ENCODE measurements around the gene HSPA1L.
A peak's percentile ranks its signal among the peaks of the same experiment; 100 is the strongest.
"Not testable (repeated sequence)": the region's sequence is repeated elsewhere in the genome, so short reads cannot be mapped to it uniquely, and the experiment has no call there.

Gene HSPA1L

GRCh38 chr6:31815025-31815838, at the start of gene HSPA1L, which contains the start of gene HSPA1A:
HSPA1L (minus strand) TSS chr6:31815283; CDS start chr6:31811972, 3,311 bp downstream.
HSPA1A (plus strand) TSS chr6:31815543; CDS start chr6:31815757, 214 bp downstream.
- peak; percentile 96 for DNase-seq (ENCODE audit: low spot score)

GRCh38 chr6:31864818-31865204, 49.7 kb upstream of the HSPA1L start:
- DNase-seq (ENCODE audit: low spot score), result no peak

GRCh38 chr6:31864123-31864562, 49.1 kb upstream of the HSPA1L start:
- not testable (repeated sequence) for DNase-seq (ENCODE audit: low spot score)

GRCh38 chr6:31862344-31863235, 47.5 kb upstream of the HSPA1L start, which contains the start of gene NEU1:
NEU1 (minus strand) TSS chr6:31862821; CDS start chr6:31862776, 45 bp downstream.
- DNase-seq (ENCODE audit: low spot score), result peak; percentile 97

DNA sequence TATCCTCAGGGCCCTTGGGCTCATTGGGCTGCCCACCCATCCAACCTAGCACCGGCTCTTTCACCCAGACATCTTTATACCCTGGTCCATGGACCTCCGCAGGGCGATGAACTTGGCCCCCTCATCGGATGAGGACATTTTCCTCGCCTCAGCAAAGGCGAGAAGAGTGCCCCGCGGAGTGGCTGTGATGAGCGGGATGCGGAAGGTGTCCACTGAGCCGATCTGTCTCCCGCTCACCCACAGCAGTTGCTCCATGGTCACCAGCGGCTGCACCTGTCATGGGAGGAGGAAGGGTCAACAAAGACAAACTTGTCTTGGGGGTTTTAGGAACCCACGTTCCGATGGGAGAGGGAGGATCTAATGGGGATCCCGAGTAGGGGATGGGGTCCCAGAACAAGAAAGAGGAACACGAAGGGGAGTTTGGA, 46.8 kb upstream of the HSPA1L start:
- no peak for DNase-seq (ENCODE audit: low spot score)

DNA sequence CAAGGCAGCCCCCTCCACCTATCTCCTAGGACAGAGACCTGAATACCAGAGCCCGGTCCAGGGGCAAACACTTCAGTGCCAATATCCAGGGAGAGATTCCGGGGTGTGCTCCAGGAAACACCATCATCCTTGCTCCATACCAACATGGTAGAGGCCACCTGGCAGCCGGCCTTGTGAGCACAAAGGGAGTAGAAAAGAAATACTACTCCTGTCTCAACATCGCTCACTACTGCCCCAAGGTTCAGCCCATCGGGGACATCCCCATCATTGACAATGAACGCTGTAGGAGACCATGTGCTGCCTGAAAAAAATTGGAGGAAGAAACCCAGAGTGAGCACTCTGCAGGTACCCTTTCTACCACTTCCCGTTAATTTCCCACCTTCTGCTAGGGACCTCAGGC, 46.1 kb upstream of the HSPA1L start:
- no peak for DNase-seq (ENCODE audit: low spot score)

- no peak for DNase-seq (ENCODE audit: low spot score)
These were observed 45.3 kb upstream of the HSPA1L start for GRCh38 chr6:31860349-31860748.

- no peak for DNase-seq (ENCODE audit: low spot score)
These were observed 44.8 kb upstream of the HSPA1L start for GRCh38 chr6:31859923-31860322.

DNA sequence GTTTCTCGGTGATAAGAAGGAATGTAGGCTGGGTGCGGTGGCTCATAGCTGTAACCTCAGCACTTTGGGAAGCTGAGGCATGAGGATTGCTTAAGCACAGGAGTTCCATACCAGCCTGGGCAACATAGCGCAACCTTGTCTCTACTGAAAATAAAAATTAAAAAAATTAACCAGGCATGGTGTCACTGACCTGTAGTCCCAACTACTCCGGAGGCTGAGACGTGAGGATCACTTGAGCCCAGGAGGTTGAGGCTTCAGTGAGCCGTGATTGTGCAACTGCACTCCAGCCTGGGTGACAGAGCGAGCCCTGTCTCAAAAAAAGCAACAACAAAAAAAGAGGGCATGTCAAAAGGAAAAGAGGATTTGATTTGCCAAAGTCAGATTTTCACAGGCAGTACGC, 43.6 kb upstream of the HSPA1L start:
- DNase-seq (ENCODE audit: low spot score), result no peak

DNA sequence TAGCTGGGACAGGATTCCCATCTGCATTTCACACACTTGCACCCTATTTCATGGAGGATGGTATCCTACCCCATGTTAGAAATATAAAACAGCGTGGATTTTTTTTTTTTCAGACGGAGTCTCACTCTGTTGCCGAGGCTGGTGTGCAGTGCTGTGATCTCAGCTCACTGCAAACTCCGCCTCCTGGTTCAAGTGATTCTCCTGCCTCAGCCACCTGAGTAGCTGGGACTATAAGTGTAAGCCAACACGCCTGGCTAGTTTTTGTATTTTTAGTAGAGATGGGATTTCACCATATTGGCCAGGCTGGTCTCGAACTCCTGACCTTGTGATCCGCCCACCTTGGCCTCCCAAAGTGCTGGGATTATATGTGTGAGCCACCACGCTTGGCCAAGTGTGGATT, 42.7 kb upstream of the HSPA1L start:
- DNase-seq (ENCODE audit: low spot score), result not testable (repeated sequence)

DNA sequence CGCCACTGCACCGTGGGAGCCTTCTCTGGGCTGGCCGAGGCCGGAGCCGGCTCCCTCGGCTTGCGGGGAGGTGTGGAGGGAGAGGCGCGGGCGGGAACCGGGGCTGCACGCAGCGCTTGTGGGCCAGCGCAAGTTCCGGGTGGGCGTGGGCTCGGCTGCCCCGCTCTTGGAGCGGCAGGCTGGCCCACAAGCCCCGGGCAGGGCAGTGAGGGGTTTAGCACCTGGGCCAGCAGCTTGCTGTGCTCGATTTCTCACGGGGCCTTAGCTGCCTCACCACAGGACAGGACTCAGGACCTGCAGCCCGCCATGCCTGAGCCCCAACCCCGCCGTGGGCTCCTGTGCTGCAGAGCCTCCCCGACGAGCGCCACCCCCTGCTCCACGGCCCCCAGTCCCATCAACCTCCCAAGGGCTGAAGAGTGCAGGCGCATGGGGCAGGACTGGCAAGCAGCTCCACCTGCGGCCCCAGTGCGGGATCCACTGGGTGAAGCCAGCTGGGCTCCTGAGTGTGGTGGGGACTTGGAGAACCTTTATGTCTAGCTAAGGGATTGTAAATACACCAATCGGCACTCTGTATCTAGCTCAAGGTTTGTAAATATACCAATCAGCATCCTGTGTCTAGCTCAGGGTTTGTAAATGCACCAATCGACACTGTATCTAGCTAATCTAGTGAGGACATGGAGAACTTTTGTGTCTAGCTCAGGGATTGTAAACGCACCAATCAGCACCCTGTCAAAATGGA, 37.1 kb upstream of the HSPA1L start:
- DNase-seq (ENCODE audit: low spot score), result not testable (repeated sequence)

GRCh38 chr6:31851485-31851832, 36.4 kb upstream of the HSPA1L start:
- no peak for DNase-seq (ENCODE audit: low spot score)

DNA sequence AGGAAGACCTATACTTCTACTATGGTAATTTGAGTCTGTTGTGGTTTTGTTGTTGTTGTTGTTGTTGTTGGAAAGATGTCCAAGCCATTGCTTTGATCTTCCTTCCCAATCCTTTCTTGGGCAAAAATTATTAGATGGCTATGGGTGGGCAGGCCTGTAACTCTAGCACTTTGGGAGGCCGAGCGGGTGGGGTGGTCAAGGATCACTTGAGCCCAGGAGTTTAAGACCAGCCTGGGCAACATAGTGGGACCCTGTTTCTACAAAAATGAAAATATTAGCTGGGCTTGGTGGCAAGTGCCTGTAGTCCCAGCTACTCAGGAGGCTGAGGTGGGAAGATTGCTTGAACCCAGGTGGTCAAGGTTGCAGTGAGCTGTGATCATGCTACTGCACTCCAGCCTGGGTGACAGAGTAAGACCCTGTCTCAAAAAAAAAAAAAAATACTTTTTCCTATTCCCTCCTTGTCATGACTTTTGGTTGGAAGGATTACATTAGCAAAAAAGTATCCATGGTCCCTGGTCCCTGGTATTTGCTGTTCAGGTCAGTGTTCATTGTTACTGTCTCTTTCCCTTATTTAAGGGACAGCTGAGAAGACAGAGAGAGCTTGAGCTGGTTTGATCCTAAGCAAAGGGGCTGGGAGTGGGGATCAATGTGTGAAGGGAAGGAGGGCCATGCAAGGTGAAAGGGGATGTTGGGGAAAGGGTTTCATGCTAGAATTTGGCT, 35.8 kb upstream of the HSPA1L start:
- no peak for DNase-seq (ENCODE audit: low spot score)

GRCh38 chr6:31847276-31847978, 32.3 kb upstream of the HSPA1L start:
- no peak for DNase-seq (ENCODE audit: low spot score)

- no peak for DNase-seq (ENCODE audit: low spot score)
These were observed 29.4 kb upstream of the HSPA1L start for GRCh38 chr6:31844507-31844906.

DNA sequence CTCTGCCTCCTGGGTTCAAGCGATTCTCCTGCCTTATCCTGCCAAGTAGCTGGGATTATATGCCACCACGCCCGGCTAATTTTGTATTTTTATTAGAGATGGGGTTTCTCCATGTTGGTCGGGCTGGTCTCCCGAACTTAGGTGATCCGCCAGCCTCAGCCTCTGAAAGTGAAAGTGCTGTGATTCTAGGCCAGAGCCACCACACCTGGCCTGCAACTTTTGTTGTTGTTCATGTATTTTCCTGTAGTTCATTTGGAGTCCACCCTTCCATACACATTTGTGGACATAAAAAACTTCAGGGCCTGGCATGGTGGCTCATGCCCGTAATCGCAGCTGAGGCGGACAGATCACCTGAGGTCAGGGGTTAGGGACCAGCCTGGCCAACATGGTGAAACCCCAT, 27.0 kb upstream of the HSPA1L start:
- DNase-seq (ENCODE audit: low spot score), result no peak

DNA sequence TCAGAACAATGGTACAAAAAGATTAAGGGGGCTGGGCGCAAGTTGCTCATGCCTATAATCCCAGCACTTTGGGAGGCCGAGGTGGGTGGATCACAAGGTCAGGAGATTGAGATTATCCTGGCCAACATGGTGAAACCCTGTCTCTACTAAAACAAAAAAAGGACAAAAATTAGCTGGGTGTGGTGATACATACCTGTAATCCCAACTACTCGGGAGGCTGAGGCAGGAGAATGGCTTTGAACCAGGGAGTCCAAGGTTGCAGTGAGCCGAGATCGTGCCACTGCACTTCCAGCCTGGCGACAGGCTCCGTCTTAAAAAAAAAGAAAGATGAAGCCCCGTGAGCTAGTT, 24.7 kb upstream of the HSPA1L start:
- not testable (repeated sequence) for DNase-seq (ENCODE audit: low spot score)

- DNase-seq (ENCODE audit: low spot score), result no peak
These were observed 23.9 kb upstream of the HSPA1L start for GRCh38 chr6:31838968-31839367.

GRCh38 chr6:31838114-31838553, 23.1 kb upstream of the HSPA1L start:
- DNase-seq (ENCODE audit: low spot score), result not testable (repeated sequence)

DNA sequence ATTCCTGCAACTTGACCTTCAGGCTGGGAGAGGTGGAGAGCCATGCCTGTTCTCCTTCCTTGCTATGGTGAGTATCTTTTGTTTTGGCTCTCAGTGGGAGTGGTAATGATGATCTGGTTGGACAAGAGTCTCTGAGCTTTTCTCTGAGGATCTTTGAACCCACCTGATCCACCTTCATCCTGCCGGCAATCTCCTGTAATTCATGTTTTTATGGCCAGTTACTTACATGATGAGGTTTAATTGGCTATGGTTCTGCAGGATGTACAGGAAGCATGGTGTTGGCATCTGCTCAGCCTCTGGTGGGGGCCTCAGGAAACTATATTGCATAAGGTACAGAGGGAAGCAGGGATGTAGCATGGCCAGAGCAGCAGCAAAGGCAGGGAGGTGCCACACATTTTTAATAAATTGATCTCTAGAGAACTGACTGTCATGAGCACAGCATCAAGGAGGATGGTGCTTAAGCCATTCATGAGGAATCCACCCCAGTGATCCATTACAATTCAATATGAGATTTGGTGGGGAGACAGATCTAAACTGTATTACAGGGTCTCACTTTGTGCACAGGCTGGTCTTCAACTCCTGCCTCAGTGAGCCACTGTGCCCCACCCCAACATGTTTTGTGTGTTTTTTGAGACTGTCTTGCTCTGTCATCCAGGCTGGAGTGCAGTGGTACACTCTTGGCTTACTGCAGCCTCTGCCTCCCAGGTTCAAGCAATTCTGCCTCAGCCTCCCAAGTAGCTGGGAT, 22.5 kb upstream of the HSPA1L start:
- no peak for DNase-seq (ENCODE audit: low spot score)
